GM19455 (cell line): ENCODE results near the gene CHD9.

Experiments used
- ATAC-seq: cut with Tn5 transposase; IDR thresholded peaks from one replicate; pipeline ENCODE4 v1.9.1; 2021; ENCODE audit not compliant: unreplicated experiment

The CHD9 gene

DNA sequence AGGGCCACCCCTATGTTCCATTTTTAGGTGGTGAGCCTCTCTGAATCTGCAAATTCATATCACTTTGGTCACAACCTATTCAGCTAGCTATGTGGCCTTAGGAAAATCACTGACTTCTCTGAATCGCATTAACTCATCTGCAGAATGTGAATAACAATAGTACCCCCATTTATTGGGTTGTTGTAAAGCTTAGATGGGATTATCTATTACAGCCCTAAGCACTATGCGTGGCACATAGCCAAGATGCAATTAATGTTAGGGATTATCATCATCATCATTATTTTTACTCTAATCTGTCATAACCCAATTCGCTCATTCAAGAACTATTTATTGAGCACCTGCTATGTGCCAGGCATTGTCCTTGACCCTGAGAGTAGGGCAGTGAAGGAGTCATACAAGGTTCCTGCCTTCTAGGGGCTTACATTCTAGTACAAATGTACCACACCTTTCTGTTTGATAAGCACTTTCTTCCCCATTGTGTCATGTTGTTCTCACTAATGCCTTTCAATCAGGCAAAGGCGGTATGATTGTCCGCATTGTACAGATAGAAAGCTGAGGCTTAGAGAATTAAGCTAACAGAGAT is 38.5 kb downstream of the CHD9 start:
- ATAC-seq = no peak

DNA sequence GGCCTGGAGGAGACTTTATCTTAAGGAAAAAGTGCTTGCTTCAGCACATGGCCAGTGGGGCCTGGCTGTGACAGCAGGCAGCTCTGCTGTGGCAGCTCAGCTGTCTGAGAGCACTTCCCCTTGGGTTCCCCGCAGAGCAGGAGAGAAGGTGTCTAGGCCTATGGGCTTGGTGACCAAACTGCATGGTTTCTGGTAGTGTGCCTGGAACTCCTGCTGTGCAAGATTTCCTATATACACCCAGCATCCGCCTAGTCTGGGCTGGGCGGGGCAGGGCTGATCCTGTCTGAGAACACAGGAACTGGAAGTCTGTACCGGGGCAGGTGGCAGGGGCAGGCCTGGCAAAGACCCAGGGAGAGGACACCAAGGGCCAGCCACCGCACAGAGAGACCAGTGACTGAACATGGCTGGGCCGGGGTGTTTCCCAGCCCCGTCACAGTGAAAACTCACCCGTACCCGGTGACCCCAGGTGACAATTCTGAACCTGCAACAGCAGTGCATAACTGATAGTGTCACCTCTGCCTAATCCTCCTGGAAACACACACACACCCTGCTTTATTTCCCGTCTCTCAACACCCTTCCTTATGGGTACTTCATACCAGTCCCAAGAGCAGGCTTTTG is 39.3 kb downstream of the CHD9 start:
- peak; percentile 49 for ATAC-seq

DNA sequence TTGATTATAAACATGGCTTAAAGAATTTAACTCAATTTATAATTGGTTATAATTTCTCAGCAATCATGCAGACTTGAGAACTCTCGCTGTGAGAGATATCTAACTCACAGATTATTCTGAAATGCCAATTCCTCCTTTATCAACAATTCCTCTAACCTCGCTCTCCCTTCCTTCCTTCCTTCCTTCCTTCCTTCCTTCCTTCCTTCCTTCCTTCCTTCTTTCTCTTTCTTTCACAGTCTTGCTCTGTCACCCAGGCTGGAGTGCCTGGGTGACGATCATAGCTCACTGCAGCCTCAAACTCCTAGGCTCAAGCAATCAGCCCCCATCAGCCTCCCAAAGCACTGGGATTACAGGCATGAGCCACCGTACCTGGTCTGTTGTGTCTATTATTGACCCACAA is 42.4 kb downstream of the CHD9 start:
- no peak for ATAC-seq

DNA sequence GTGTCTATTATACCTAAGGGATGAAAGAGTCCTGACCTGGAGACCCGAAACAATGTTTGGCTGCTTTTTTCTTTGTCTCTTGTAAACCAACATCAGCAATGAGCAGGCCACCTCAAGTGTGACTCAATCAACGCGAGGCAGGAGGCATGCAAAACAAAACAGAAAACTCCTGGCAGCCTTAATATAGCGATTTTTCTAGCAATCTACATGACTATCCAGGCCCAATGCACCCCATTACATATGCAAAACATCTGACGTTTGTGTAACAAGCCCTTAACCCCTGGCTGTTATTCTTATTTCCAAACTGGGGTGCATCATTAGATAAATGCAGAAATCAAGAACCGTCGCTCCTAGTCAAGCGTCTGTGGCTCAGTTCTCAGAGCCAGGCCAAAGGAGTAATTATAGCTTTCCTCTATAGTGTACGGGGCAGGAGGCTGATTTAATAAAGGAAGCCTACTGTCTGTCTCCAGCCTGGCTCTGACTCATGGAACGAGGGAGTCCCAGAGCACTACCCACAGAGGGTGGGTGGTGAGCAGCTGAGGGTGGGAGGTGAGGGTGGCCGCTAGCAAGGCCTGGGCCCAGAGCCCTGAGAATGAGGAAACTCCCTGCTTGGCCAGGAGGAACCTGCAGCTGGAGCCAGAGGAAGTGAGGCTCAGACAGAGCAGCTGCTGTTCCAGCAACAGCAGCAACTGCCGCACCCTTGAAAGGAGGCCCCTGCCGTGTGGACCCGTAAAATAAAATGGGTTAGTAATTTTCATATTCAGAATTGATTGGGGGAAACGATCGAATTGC is 43.9 kb downstream of the CHD9 start:
- peak; percentile 65 for ATAC-seq

DNA sequence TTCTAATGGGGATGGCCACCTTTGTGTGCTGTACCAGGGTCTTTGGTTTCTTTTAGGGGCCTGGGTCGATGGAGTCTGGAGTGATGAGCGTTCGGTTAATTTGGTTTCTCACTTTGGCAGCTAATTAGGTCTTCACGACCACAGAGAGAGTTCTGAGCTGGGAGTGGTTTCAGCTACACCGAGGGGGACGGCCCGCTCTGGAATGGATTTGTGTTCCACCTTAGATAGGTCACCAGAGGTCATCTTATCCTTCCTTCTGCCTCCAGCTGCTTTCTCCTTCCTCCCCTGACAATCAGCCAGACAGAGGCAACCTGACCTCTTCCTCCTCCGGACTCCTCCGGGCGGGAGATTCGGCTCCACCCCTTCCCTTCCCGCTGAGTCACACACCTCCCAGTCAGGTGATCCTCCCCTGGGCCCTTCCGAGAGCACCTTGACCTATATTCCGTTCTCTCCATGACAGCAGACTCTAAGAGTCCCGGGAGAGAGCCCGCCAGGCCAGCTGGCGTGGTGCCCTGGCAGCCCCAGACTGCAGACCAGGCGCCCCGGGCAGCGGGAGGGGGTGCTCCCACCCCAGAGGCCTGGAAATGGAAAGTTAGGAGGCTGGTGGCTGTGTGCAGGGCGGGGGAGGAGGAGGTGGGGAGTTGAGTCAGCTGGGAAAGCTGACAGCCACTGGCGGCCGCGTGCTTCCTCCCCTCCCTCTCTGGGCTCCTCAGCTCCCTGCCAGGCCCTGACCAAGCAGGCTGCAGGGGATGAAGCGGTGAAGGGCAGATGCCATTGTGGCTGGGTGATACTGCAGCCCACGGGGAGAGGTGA is 44.7 kb downstream of the CHD9 start:
- peak; percentile 54 for ATAC-seq

DNA sequence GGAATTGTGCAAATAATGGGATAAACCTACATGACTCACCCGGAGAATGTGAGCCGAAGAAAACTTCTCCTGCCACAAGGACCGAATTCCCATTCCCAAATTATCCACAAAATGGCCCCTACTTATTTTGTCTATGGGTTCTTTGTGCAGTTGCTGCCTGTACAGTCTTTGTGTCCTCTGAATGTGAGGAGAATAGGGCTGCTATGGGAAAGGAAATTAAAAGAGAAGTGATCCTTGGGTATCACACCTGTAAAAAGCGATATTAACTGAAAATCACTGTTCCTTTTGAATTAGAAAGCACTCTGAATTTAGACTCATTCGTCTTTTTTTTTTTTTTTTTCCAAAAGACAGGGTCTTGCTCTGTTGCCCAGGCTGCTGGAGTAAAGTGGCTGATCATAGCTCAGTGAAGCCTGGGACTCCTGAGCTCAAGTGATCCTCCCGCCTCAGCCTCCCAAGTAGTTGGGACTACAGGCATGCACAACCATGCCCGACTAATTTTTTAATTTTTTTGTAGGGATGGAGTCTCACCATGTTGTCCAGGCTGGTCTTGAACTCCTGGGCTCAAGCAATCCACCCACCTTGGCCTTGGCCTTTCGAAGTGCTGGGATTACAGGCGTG is 45.4 kb downstream of the CHD9 start:
- no peak for ATAC-seq

DNA sequence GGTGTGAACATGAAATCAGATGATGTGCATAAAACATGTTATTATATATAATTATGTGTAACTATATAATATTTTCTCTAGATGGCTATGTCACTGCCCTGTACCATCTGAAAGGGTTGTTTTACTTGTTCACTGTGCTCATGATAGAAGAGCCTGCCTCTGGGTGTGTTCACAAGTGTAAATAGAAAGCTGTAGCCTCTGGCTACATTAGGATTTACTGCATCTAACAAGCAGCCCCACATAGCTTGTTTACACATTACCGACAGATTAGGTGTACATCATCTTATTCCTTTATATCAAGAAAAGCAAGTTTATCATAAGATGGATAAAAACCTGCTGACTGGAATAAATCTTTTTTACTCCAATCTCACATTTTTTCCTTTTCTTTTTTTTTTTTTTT is 46.1 kb downstream of the CHD9 start:
- no peak for ATAC-seq

DNA sequence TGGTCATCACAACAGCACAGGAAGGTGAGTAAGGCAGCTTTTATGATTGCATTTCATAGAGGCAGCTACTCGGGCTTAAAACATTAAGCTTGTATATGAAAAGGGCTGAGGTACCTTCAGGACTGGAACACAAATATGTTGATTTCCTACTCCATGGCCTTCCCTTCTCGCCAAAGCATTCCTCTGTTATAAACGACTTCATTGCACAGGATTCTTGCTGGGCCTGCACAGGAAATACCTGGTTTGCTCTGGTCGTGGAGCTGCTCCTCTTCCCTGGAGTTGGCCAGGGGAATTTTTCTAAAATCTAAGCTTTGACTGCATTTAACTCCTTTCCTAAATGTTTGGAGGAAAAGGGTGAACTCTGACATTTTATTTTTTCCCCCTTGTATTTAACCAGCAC is 49.0 kb downstream of the CHD9 start:
- no peak for ATAC-seq

DNA sequence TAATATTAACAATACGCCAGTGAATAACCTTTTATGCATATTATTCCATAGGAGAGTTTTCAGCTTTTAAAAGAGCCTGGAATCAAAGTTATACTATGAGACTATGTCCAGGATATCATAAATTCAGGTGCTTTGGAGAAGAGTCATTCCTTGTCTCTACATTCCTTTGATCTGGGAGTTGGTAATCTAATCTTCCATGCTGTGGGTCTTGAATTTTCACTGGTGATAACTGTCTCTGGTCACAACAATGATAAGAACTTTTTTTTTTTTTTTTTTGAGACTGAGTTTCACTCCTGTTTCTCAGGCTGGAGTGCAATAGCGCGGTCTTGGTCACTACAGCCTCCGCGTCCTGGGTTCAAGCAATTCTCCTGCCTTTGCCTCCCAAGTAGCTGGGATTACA is 50.8 kb downstream of the CHD9 start:
- no peak for ATAC-seq

DNA sequence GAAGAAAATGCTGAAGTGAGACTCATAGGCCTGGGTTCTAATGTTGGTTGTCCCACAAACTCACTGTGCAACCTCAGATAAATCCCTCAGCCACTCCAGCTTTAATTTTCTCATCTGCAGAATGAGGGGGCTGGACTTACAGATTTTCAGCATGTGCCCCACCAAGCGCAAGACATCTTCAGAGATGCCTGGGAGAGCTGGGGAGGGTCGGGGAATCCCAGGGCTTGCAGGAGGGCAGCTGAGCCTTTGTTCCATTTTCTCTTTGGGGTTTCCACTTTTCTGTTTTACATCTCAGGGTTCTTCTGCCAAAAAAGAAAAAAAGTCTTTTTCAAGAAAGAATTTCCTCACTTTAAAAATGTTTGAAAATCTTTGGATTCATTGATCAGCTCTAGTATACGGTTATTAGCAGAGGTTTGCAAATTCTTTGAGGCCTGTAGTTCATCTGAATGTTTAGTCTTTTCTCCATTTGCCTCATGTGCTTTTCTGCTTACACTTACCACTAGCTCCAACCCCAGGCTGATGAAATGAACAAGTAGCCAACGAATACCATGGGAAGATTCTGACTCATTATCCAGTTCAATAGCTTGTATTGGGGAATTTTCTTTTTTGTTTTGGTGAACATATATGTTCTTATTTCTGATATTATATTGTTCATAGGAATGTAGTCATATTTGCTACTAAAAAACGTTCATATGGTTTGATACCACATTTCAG is 56.4 kb downstream of the CHD9 start:
- ATAC-seq = no peak

DNA sequence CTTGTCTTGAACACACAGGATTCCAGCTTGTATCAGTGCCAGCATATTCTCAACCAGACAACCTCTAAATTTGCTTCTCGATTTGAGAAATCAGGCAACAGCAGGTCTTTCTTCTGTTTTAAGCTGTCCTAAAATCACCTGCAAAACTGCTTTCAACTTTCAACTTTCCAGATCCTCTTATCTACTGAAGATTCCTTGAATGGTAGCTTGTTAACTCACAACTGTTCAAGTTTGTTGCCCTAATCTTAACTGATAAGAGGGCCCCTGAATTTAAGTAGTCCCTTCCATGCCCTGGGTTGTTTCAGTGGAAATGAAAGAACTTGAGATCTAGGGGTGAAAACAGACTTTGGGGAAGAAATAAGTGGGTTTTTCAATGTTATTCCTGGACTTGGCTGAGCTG is 57.2 kb downstream of the CHD9 start:
- no peak for ATAC-seq

DNA sequence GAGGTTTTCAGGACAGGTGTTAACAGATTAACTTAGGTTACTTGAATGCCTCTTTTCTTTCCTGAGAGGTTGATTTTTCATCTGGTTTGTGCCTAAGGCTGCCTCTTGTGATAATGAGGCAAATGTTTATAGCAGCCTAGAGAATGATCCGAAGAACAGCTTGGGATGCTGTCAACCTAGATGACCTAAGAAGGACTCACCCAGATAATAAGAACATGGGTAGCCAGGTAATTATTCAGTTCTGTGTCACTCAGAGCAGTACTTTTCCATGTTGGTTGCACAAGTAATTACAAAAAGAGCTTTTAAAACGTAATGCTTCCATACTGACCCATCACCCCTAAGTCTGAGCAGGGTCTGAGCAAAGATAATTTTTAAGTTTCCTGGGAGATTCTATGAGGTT is 60.3 kb downstream of the CHD9 start:
- ATAC-seq = no peak

DNA sequence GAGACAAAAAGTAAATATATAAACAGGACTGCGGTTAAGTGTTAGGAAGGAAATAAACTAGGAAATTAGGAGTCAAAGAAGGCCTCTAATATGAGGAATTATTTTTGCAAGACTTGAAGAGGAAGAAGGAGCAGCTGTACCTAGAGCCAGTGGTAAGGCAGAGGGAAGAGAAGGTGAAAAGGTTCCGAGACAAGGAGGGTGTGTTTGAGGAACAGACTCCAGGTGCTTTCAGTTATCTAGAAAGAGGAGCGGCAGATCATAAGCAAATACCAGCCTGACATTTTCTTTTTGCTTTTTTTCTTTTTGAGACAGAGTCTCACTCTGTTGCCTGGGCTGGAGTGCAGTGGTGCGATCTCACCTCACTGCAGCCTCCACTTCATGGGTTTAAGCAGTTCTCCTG is 61.0 kb downstream of the CHD9 start:
- no peak for ATAC-seq

DNA sequence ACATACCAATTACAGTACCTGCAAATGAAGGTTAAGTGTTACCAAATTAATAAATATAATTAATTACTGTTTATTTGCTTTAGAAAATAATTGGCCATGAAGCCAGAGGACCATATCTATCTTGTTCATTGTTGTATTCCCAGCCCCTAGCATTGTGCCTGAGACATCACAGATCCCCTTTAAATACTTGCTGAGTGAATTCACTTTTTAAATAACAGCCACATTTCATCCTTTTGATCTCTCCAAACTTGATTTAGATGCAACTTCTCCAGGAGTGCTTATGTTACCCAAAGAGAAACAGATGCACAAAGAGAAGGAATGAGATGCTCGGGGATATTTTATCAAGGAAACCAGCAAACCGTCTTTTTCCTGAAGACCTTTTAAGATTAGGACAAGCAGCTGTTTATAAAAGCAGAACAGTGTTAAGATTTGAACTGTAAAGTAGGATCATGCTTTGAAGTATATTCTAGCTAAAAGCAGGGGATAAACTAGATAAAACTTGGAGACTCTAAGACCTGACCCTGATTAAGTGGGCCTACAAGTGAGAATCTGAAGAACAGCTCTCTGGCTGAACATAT is 66.3 kb downstream of the CHD9 start:
- no peak for ATAC-seq

DNA sequence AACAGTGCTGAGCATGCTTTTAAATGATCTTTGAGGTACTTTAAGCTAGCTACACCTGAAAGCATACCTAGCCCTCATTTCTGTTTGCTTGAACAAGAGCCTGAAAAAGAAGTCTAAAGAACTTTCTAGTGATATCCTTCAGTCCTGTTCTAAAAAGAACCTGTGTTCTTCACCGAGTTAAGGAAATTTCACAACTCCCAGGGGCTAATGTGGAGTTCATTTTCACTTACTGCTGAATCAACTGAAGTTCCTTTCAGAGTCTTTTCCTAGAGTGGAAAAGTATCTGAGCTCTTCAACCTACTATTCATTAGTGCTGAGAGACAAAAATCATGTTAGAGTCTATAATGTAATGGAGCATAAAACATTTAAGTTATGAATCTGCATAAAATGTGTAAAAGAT is 66.9 kb downstream of the CHD9 start:
- ATAC-seq = no peak

DNA sequence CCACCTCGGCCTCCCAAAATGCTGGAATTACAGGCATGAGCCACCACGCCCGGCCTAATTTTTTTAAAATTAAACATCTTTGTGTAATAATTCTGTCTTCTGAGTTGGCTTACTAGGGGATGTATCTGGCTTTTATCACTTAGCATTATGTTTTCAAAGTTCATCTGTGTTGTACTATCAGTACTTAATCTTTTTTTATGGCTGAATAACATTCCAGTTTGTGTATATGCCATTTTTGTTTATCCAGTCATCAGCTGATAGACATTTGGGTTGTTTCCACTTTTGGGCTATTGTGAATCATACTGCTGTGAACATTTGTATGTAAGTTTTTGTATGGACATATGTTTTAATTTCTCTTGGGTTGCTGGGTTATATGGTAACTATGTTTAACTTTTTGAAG is 69.0 kb downstream of the CHD9 start:
- ATAC-seq = no peak

DNA sequence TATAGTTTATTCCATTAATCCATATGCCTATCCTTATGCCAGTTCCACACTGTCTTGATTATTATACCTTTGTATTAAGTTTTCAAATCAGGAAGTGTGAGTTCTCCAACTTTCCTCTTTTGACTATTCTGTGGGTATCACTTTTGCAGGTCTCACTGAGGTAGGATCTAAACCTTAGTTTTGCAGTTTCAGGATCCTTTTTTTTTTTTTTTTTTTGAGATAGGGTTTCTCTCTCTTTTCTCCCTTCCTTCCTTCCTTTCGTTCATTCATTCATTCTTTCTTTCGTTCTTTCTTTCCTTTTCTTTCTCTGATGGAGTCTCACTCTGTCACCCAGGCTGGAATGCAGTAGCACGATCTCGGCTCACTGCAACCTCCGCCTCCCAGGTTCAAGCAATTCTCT is 71.6 kb downstream of the CHD9 start:
- ATAC-seq = no peak

DNA sequence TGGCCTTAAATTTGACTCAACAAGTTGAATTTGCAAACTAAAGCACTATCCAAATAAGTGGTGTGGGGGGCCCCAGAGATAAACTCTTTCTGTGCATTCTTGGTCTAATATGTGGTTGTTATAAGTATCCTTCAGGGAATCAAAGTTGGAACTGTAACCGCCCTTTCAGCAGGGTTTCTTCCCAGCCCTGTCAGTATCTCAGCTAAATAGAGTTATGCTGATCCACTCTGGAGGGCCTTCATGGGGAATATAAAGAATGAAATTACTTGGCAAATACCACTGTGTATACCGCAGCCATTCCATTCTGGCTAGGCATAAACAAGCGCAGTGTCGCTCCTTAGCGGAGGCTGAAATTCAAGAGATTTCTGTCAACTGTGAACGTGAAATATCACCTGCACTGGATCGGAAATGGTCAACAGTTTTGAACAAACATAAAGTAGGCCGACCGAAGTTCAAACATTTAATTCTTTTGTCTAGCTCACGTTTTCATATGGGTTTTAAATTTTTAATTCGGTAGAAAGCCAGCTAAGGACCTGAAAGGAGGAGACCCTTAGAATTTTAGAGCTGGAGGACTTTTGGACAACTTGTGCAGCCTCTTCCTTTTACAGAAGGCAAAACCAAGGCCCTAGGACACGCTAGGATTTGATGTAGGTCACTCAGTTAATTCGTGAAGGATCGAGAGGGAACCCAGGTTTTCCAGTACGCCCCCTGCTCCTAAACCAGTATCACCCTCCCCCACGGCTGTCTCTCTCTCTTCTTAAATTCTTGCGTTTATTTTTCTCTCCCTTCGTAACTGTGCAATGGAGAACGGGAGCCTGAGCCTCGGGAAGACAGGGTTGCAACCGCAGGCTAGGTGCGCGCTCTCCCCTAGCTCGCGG is 74.7 kb downstream of the CHD9 start:
- ATAC-seq = no peak
